Tibial nerve (tissue), 4 donors: ENCODE results near the gene TAF1D. TPM values are rescaled to one million over a fixed set of nuclear protein-coding genes. Genes with fewer than 3 reads are reported as not detected.

ENCODE experiments used
- DNase-seq, 2 donors: peaks; one replicate each; pipeline ENCODE4 v3.0.0-alpha.2; 2019; ENCODE audit warnings: low spot score in 2 of 2
- H3K27ac ChIP-seq, 4 donors: fragments of 200-600 bp; sonication (generic) in 3 of 4; one replicate each; pipeline ENCODE4 v1.5.1; 2017 to 2019; ENCODE audit warnings: mild to moderate bottlenecking in 1 of 4
- H3K27me3 ChIP-seq, 2 donors: fragments of 200-600 bp; sonication (generic) in 1 of 2; one replicate each; pipeline versions ENCODE4 v1.5.1 to v1.6.0; 2017 to 2019
- H3K36me3 ChIP-seq, 3 donors: fragments of 200-600 bp; sonication (generic); one replicate each; pipeline ENCODE4 v1.5.1; 2018 to 2019
- H3K4me1 ChIP-seq, 4 donors: fragments of 200-600 bp; sonication (generic) in 3 of 4; one replicate each; pipeline ENCODE4 v1.5.1; 2017 to 2019
- H3K4me3 ChIP-seq, 4 donors: fragments of 200-600 bp; sonication (generic) in 3 of 4; one replicate each; pipeline ENCODE4 v1.5.1; 2017 to 2019; ENCODE audit warnings: mild to moderate bottlenecking in 1 of 4, moderate library complexity in 1 of 4
- H3K9me3 ChIP-seq, 4 donors: fragments of 200-600 bp; sonication (generic) in 3 of 4; one replicate each; pipeline ENCODE4 v1.5.1; 2017 to 2019
- EP300 ChIP-seq, 2 donors: sonication (generic); formaldehyde crosslinking; IDR thresholded peaks; one replicate each; pipeline ENCODE4 v1.6.1; 2017; ENCODE audit warnings: antibody characterized with exemption in 2 of 2, mild to moderate bottlenecking in 1 of 2
- POLR2A ChIP-seq, 2 donors: fragments of 450-650 bp; IDR thresholded peaks; one replicate each; pipeline ENCODE4 v1.6.1; 2017; ENCODE audit warnings: antibody characterized with exemption in 2 of 2, mild to moderate bottlenecking in 2 of 2, moderate library complexity in 2 of 2
- WGBS, 2 donors: methylation state at CpG; one replicate each; pipeline ENCODE4 v1.1.5; 2018; 5-methylcytosine and 5-hydroxymethylcytosine counted together
- total RNA-seq, 4 donors: library from RNA; depleted of rRNA; stranded (reverse); fragments of >200 nt; gene quantifications; one replicate each; pipeline ENCODE4 v1.1.0, GENCODE V29; 2016
- TF ChIP-seq, protein P1 (sequence below), 5 experiments: fragments of 200-600 bp in 3 of 5; fragments of 450-650 bp in 2 of 5; sonication (generic) in 3 of 5; IDR thresholded peaks; one replicate each; pipeline ENCODE4 v1.5.1; 2016 to 2019; ENCODE audit warnings: antibody characterized with exemption in 5 of 5, mild to moderate bottlenecking in 3 of 5, moderate library complexity in 2 of 5

Gene TAF1D
- total RNA-seq, 4 donors from 2014 or later = 106 to 166 (median 127) TPM

DNA sequence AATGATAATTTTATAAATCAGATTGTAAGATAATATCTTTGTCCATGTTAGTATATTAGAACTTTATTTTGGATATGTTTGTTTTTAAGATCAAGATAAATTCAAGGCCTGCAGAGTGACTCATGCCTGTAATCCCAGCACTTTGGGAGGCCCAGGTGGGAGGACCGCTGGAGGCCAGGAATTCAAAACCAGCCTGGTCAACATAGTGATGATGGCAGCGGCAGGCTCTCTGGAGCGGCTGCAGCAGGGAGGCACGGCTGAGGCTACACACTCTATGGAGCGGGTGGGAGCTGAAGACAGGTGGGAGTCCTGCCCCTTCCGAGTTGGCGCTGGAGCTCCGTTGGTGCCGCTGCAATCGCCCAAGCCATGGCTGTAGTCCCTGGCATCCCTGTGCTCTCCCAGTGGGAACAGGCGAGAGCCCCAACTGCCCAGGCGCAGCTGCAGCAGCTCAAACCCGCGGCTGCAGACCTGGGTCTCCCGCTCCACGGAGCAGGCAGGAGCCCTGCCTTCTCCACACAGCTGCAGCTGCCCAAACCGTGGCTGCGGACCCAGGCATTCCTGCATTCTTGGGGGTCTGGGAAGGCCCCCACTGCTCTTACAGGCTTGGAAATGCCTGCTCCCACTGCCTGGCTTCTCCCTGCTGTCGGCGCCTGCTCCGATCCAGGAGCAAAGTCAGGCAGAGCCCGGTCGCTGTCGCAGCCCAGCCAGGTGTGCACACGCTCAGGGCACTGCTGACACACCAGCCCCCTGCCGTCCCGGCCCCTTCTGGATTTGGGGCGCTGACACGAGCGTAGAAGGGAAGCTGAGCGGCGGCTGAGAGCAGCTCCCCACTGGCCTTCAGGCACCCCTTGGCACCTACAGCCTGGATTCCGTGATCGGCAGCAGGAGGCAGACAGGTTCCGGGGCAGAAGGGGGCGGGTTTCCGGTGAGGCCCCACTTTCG is 16.9 kb upstream of the TAF1D start:
- DNase-seq = no peak
- 96 to 97% methylated on average over 14 to 25 of the region's 38 CpGs for WGBS, 2 donors
- Histone ChIP-seq H3K4me3 (no peak overlapping the region), H3K27ac (no peak overlapping the region), H3K9me3 (no peaks in the 10 kb centered on the region), H3K27me3 (no peaks in the 10 kb centered on the region), H3K4me1 (no peaks in the 10 kb centered on the region), H3K36me3 (peaks cover 7 to 93% (median 41%) of the 10 kb centered on the region in 3 donors)
- TF ChIP-seq, protein P1, sequence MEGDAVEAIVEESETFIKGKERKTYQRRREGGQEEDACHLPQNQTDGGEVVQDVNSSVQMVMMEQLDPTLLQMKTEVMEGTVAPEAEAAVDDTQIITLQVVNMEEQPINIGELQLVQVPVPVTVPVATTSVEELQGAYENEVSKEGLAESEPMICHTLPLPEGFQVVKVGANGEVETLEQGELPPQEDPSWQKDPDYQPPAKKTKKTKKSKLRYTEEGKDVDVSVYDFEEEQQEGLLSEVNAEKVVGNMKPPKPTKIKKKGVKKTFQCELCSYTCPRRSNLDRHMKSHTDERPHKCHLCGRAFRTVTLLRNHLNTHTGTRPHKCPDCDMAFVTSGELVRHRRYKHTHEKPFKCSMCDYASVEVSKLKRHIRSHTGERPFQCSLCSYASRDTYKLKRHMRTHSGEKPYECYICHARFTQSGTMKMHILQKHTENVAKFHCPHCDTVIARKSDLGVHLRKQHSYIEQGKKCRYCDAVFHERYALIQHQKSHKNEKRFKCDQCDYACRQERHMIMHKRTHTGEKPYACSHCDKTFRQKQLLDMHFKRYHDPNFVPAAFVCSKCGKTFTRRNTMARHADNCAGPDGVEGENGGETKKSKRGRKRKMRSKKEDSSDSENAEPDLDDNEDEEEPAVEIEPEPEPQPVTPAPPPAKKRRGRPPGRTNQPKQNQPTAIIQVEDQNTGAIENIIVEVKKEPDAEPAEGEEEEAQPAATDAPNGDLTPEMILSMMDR (IDR thresholded peaks at IDR 0.05) = no peak
- no peak for TF ChIP-seq EP300 (IDR thresholded peaks at IDR 0.05)
- TF ChIP-seq POLR2A (IDR thresholded peaks at IDR 0.05) = no peak

GRCh38 chr11:93757301-93757700 is 16.0 kb upstream of the TAF1D start:
- Histone ChIP-seq H3K4me1 (no peaks in the 10 kb centered on the region), H3K27me3 (no peaks in the 10 kb centered on the region), H3K9me3 (no peaks in the 10 kb centered on the region), H3K4me3 (no peak overlapping the region), H3K27ac (no peak overlapping the region), H3K36me3 (peaks cover 7 to 89% (median 41%) of the 10 kb centered on the region in 3 donors)
- no peak for DNase-seq
- WGBS, 2 donors = 90 to 96% methylated on average over 3 of the region's 3 CpGs
- TF ChIP-seq, protein P1 (IDR thresholded peaks at IDR 0.05) = no peak

DNA sequence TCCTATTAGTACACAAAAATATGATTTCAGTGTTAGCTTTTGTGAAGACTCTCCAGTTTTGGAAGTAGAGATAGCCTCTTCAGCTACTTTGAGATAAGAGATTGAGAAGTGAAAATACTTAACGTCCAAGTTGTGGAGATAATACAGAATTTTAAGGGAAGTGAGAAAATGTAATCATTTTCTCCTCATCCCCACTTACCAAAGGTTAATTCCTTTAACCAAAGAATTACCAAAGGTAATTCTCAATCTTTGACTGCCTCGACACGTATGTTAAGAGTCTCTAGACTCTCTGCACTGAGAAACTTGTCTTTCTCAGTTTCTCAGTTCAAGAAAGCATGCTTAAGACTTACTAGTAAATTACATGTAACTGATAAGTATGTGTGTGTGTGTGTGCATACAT is 15.5 kb upstream of the TAF1D start:
- Histone ChIP-seq H3K4me3 (no peak overlapping the region), H3K27ac (no peak overlapping the region), H3K36me3 (peaks cover 7 to 87% (median 41%) of the 10 kb centered on the region in 3 donors), H3K4me1 (no peaks in the 10 kb centered on the region), H3K9me3 (no peaks in the 10 kb centered on the region), H3K27me3 (no peaks in the 10 kb centered on the region)
- DNase-seq = no peak
- no peak for TF ChIP-seq POLR2A (IDR thresholded peaks at IDR 0.05)
- TF ChIP-seq EP300 (IDR thresholded peaks at IDR 0.05) = no peak
- TF ChIP-seq, protein P1 (IDR thresholded peaks at IDR 0.05) = no peak
- WGBS, 2 donors = 86 to 88% methylated on average over 3 of the region's 3 CpGs

DNA sequence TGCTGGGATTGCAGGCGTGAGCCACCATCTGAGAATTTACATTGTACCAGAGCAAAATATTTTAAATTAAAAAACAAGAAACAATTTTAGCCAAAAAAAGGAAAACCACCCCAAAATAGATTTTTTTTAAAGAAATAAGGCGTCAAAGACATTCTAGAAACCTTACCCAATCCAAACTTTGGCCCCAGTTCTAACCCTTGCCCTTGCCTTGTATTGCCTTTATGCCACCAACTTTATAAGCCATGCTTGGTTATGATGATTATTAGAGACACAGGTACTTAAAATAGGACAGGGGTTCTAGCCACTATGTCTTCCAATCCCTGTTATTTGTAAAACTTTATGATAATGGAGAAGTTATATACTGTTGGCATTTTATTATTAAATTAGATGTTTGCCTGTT is 11.9 kb upstream of the TAF1D start:
- Histone ChIP-seq H3K27me3 (no peaks in the 10 kb centered on the region), H3K4me3 (no peak overlapping the region), H3K4me1 (no peaks in the 10 kb centered on the region), H3K27ac (no peak overlapping the region), H3K36me3 (peaks cover 4 to 52% (median 16%) of the 10 kb centered on the region in 3 donors), H3K9me3 (no peaks in the 10 kb centered on the region)
- no peak for TF ChIP-seq EP300 (IDR thresholded peaks at IDR 0.05)
- TF ChIP-seq, protein P1 (IDR thresholded peaks at IDR 0.05) = no peak
- no peak for TF ChIP-seq POLR2A (IDR thresholded peaks at IDR 0.05)
- DNase-seq = no peak
- WGBS, 2 donors = 91 to 93% methylated on average over 2 of the region's 2 CpGs

DNA sequence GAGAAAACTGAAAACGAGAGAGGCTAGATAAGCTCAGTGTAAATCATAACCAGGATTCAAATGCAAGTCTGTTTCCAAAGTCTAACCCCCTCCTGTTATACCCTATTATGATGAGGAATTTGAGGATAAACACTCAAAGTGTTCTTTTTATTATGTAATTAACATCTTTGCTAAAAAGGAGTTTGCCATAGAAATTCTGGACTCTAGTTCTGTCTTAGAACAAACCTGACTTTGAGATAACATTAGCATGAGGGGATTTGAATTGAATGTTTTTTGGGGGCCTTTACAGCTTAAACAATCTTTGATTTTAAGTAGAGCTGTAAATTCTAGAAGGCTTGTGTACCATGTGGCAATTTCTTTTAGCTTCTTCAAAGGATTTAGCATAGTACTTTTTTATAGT is 9.7 kb upstream of the TAF1D start:
- no peaks in the 10 kb centered on the region for H3K9me3 ChIP-seq
- peaks cover 0 to 9% (median 0%) of the 10 kb centered on the region in 4 donors for H3K4me1 ChIP-seq
- H3K36me3 ChIP-seq = peaks cover 4 to 30% (median 8%) of the 10 kb centered on the region in 3 donors
- no peak overlapping the region for H3K4me3 ChIP-seq
- no peak for TF ChIP-seq POLR2A (IDR thresholded peaks at IDR 0.05)
- TF ChIP-seq, protein P1 (IDR thresholded peaks at IDR 0.05) = no peak
- no peak for TF ChIP-seq EP300 (IDR thresholded peaks at IDR 0.05)
- no peaks in the 10 kb centered on the region for H3K27me3 ChIP-seq
- H3K27ac ChIP-seq = no peak overlapping the region
- DNase-seq = no peak
- WGBS, 2 donors = 56 to 74% methylated on average over 1 of the region's 1 CpG
